ENCODE data around the gene PIGU. TPM values are rescaled to one million over a fixed set of nuclear protein-coding genes. Genes with fewer than 3 reads are reported as not detected.

PIGU gene
- total and polyA plus RNA-seq, 4 donors, result 6.4 to 10.0 (median 7.2) TPM

- no peak for TF ChIP-seq ZBTB33 (IDR thresholded peaks at IDR 0.05)
- no peak for TF ChIP-seq FOXA2 (IDR thresholded peaks at IDR 0.05)
- no peak for TF ChIP-seq EGR1 (IDR thresholded peaks at IDR 0.05; ENCODE audit: low read depth in 2 of 2)
- no peak for TF ChIP-seq HNF4A (conservative IDR thresholded peaks at IDR 0.05)
- TF ChIP-seq RXRA (IDR thresholded peaks at IDR 0.05), result no peak
- no peak for TF ChIP-seq GABPA (IDR thresholded peaks at IDR 0.05 in 1 of 2, conservative IDR thresholded peaks at IDR 0.05 in 1 of 2)
Observed at GRCh38 chr20:34557936-34558319, 119.0 kb downstream of the PIGU start (continued).

GRCh38 chr20:34553366-34553867 lies 123.5 kb downstream of the PIGU start:
- no peak overlapping the region for H3K4me3 ChIP-seq (ENCODE audit: low read depth in 1 of 3, low read length in 3 of 3)
- DNase-seq (ENCODE audit: low spot score), result no peak
- H3K9me3 ChIP-seq (ENCODE audit: control insufficient read depth in 4 of 4, low read length in 3 of 4), result no peaks in the 10 kb centered on the region
- peak overlapping the region; percentile 44 to 46 for H3K27ac ChIP-seq (ENCODE audit: low read depth in 1 of 2, low read length in 2 of 2)
- peaks cover 0 to 10% (median 2%) of the 10 kb centered on the region in 4 donors for H3K4me1 ChIP-seq (ENCODE audit: control insufficient read depth in 4 of 4, insufficient read depth in 4 of 4, low read length in 3 of 4)
- no peak overlapping the region for H3K9ac ChIP-seq (ENCODE audit: low read depth in 1 of 2, low read length in 2 of 2)
- no peaks in the 10 kb centered on the region for H3K36me3 ChIP-seq (ENCODE audit: control insufficient read depth in 4 of 4, insufficient read depth in 3 of 4, low read depth in 1 of 4, low read length in 3 of 4)
- no peaks in the 10 kb centered on the region for H3K27me3 ChIP-seq (ENCODE audit: control insufficient read depth in 4 of 4, insufficient read depth in 4 of 4, low read length in 3 of 4)
- WGBS, result 27% methylated on average over 4 of the region's 4 CpGs
- TF ChIP-seq TAF1 (conservative IDR thresholded peaks at IDR 0.05), result no peak
- no peak for TF ChIP-seq EGR1 (IDR thresholded peaks at IDR 0.05; ENCODE audit: low read depth in 2 of 2)
- TF ChIP-seq RXRA (IDR thresholded peaks at IDR 0.05), result peak; percentile 79 to 89
- TF ChIP-seq HNF4A (conservative IDR thresholded peaks at IDR 0.05), result peak; percentile 61 to 77
- TF ChIP-seq ATF3 (IDR thresholded peaks at IDR 0.05), result no peak
- no peak for TF ChIP-seq CTCF (IDR thresholded peaks at IDR 0.05; ENCODE audit: low read depth, low read length, missing input control)
- no peak for TF ChIP-seq ZBTB33 (IDR thresholded peaks at IDR 0.05)
- TF ChIP-seq NR2F2 (IDR thresholded peaks at IDR 0.05), result no peak
- peak; percentile 43 for TF ChIP-seq FOXA2 (IDR thresholded peaks at IDR 0.05)
- TF ChIP-seq GABPA (IDR thresholded peaks at IDR 0.05 in 1 of 2, conservative IDR thresholded peaks at IDR 0.05 in 1 of 2), result no peak
- TF ChIP-seq RAD21 (IDR thresholded peaks at IDR 0.05), result peak; percentile 43 to 45
- TF ChIP-seq HNF4G (IDR thresholded peaks at IDR 0.05), result no peak
- peak; percentile 86 for TF ChIP-seq SP1 (IDR thresholded peaks at IDR 0.05)
- TF ChIP-seq YY1 (IDR thresholded peaks at IDR 0.05), result peak; percentile 64
- TF ChIP-seq FOXA1 (IDR thresholded peaks at IDR 0.05), result no peak
- peak; percentile 51 for TF ChIP-seq REST (IDR thresholded peaks at IDR 0.05)
- TF ChIP-seq JUND (IDR thresholded peaks at IDR 0.05), result peak in 1 of 2 donors; percentile 40
- peak; percentile 84 for TF ChIP-seq MAX (IDR thresholded peaks at IDR 0.05)
